ENCODE results near the gene MTERF4.

DNA sequence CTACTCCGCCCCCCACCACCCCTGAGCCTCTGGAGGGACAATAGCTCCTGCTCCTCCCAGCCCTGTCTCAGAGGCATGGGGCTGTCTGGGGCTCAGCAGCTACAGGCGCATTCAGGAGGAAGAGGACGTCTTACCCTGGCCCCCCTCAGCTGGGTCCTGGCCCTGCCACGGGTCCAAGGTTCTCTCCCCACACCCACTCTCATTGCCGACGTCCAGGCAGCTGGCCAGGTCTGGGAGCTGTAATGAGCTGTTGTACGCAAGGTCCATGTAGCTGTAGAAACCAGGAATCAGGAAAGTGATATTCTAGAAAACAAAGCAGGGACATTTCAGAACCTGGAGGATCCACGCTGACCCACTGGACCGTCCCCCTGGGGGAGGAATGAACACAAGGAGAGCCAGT is 33.6 kb upstream of the MTERF4 start:
- TF ChIP-seq, protein P1, sequence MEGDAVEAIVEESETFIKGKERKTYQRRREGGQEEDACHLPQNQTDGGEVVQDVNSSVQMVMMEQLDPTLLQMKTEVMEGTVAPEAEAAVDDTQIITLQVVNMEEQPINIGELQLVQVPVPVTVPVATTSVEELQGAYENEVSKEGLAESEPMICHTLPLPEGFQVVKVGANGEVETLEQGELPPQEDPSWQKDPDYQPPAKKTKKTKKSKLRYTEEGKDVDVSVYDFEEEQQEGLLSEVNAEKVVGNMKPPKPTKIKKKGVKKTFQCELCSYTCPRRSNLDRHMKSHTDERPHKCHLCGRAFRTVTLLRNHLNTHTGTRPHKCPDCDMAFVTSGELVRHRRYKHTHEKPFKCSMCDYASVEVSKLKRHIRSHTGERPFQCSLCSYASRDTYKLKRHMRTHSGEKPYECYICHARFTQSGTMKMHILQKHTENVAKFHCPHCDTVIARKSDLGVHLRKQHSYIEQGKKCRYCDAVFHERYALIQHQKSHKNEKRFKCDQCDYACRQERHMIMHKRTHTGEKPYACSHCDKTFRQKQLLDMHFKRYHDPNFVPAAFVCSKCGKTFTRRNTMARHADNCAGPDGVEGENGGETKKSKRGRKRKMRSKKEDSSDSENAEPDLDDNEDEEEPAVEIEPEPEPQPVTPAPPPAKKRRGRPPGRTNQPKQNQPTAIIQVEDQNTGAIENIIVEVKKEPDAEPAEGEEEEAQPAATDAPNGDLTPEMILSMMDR (conservative IDR thresholded peaks at IDR 0.05; ENCODE audit: low read length), result no peak
- TF ChIP-seq EZH2phosphoT487 (IDR thresholded peaks at IDR 0.05; ENCODE audit: borderline replicate concordance), result no peak
